Endothelial cell of umbilical vein (primary cell): ENCODE results near the gene MATCAP1. TPM values are rescaled to one million over a fixed set of nuclear protein-coding genes. Genes with fewer than 3 reads are reported as not detected.

Source experiments
- BruUV-seq: library from RNA; stranded (reverse); fragments of 400-500 nt; replicated peaks from 2 replicates; lab custom pipeline; 2021; lab: Mats Ljungman, UMichigan
- CTCF ChIA-PET: fragments of 300-600, 350-600 bp; sonication (Branson Sonifier 250); formaldehyde crosslinking; loops from one replicate; lab custom pipeline; 2021; ENCODE audit warnings: antibody characterized with exemption, inconsistent platforms; lab: Charles Lee
- POLR2A ChIA-PET: fragments of 300-600, 350-600 bp; sonication (Branson Sonifier 250); formaldehyde crosslinking; loops from one replicate; lab custom pipeline; 2021; ENCODE audit warnings: antibody characterized with exemption, inconsistent platforms; lab: Charles Lee
- DNase-seq: peaks from one replicate; pipeline ENCODE4 v3.0.0-alpha.2; 2011; ENCODE audit warnings: low read depth, low spot score
- FAIRE-seq: peaks from 2 replicates; lab custom pipeline; 2011; peaks lifted over from hg19 to GRCh38; lab: Jason Lieb, UNC
- H2AFZ ChIP-seq: 2 replicates; pipeline ENCODE4 v1.6.0; 2012; ENCODE audit warnings: low read depth, low read length, control low read depth, inconsistent platforms
- H3K27ac ChIP-seq: 2 replicates; pipeline ENCODE4 v1.5.1; 2011; ENCODE audit warnings: low read depth, mild to moderate bottlenecking, control low read depth, low read length, moderate library complexity; ENCODE audit not compliant: insufficient read depth
- H3K27me3 ChIP-seq, 2 experiments: 2 replicates each; pipeline versions ENCODE4 v1.6.0 to v1.6.1; 2011; ENCODE audit warnings: low read length in 2 of 2, mixed read lengths in 1 of 2; ENCODE audit not compliant: control insufficient read depth in 2 of 2, insufficient read depth in 2 of 2
- H3K36me3 ChIP-seq, 2 experiments: 2 replicates in 1 of 2; 3 replicates in 1 of 2; pipeline ENCODE4 v1.5.1; 2011; ENCODE audit warnings: low read length in 2 of 2, mild to moderate bottlenecking in 1 of 2, moderate library complexity in 1 of 2; ENCODE audit not compliant: control insufficient read depth in 2 of 2, insufficient read depth in 2 of 2; ENCODE audit errors: extremely low read depth in 1 of 2
- H3K4me1 ChIP-seq: 3 replicates; pipeline ENCODE4 v1.5.1; 2011; ENCODE audit warnings: mild to moderate bottlenecking, low read length; ENCODE audit not compliant: control insufficient read depth, insufficient read depth; ENCODE audit errors: extremely low read depth
- H3K4me2 ChIP-seq: 2 replicates; pipeline ENCODE4 v1.6.1; 2011; ENCODE audit warnings: low read length, control low read depth, mixed read lengths; ENCODE audit not compliant: insufficient read depth
- H3K4me3 ChIP-seq, 3 experiments: fragments of 200-600 bp in 1 of 3; sonication (generic), shearing (Covaris generic) in 1 of 3; replicated peaks in 1 of 3; 2 replicates each; pipeline ENCODE4 v1.5.1; 2011 to 2016; ENCODE audit warnings: control low read depth in 3 of 3, low read length in 3 of 3, mild to moderate bottlenecking in 2 of 3, inconsistent platforms in 1 of 3, low read depth in 1 of 3, moderate library complexity in 1 of 3; ENCODE audit not compliant: insufficient read depth in 1 of 3
- H3K79me2 ChIP-seq: 2 replicates; pipeline ENCODE4 v1.6.0; 2012; ENCODE audit warnings: low read length, inconsistent platforms; ENCODE audit not compliant: control insufficient read depth, insufficient read depth
- H3K9ac ChIP-seq: replicated peaks from 2 replicates; pipeline ENCODE3; 2011; ENCODE audit warnings: low read length, control low read depth; ENCODE audit not compliant: insufficient read depth; ENCODE audit errors: extremely low read depth
- H3K9me1 ChIP-seq: replicated peaks from 3 replicates; pipeline ENCODE4 v1.6.0; 2011; ENCODE audit warnings: mild to moderate bottlenecking, low read length; ENCODE audit not compliant: control insufficient read depth, insufficient read depth; ENCODE audit errors: extremely low read depth
- H3K9me3 ChIP-seq: replicated peaks from 2 replicates; pipeline ENCODE4 v1.5.1; 2012; ENCODE audit warnings: low read length, inconsistent platforms; ENCODE audit not compliant: control insufficient read depth, insufficient read depth
- H4K20me1 ChIP-seq: replicated peaks from 2 replicates; pipeline ENCODE3; 2011; ENCODE audit warnings: mild to moderate bottlenecking, low read length; ENCODE audit not compliant: control insufficient read depth, insufficient read depth; ENCODE audit errors: extremely low read depth
- CTCF ChIP-seq, 2 donors: IDR thresholded peaks; 1 replicate in 1 of 2; 2 replicates in 1 of 2; pipeline ENCODE4 v1.5.1; 2011; ENCODE audit warnings: low read length in 2 of 2, mild to moderate bottlenecking in 2 of 2, moderate library complexity in 2 of 2, control low read depth in 1 of 2, inconsistent platforms in 1 of 2, low read depth in 1 of 2; ENCODE audit not compliant: insufficient read depth in 1 of 2; ENCODE audit errors: extremely low read depth in 1 of 2
- EZH2 ChIP-seq: IDR thresholded peaks from 2 replicates; pipeline ENCODE4 v1.6.1; 2012; ENCODE audit warnings: borderline replicate concordance, low read depth, mild to moderate bottlenecking, moderate library complexity, low read length, inconsistent platforms; ENCODE audit not compliant: severe bottlenecking
- FOS ChIP-seq: IDR thresholded peaks from 2 replicates; pipeline ENCODE4 v1.6.1; 2011; ENCODE audit warnings: mild to moderate bottlenecking, low read length, moderate library complexity, borderline replicate concordance; ENCODE audit not compliant: insufficient read depth
- GATA2 ChIP-seq: IDR thresholded peaks from 2 replicates; pipeline ENCODE4 v1.7.0; 2011; ENCODE audit warnings: low read depth, mild to moderate bottlenecking, moderate library complexity, mixed read lengths, low read length; ENCODE audit not compliant: insufficient read length, insufficient read depth
- JUN ChIP-seq: IDR thresholded peaks from 2 replicates; pipeline ENCODE4 v1.6.1; 2011; ENCODE audit warnings: borderline replicate concordance, low read depth; ENCODE audit not compliant: insufficient read length, insufficient read depth
- MAX ChIP-seq: IDR thresholded peaks from 2 replicates; pipeline ENCODE4 v1.6.1; 2011; ENCODE audit not compliant: insufficient read depth, insufficient read length
- MYC ChIP-seq: IDR thresholded peaks from one replicate; pipeline ENCODE4 v1.6.1; 2011; ENCODE audit warnings: mild to moderate bottlenecking, low read depth, low read length
- POLR2A ChIP-seq: IDR thresholded peaks from 2 replicates; pipeline ENCODE4 v1.6.1; 2012; ENCODE audit warnings: low read depth, mild to moderate bottlenecking, control low read depth, low read length
- POLR2AphosphoS5 ChIP-seq: IDR thresholded peaks from 2 replicates; pipeline ENCODE4 v1.6.1; 2012; ENCODE audit warnings: low read depth, mild to moderate bottlenecking, control low read depth, low read length, moderate library complexity; ENCODE audit not compliant: insufficient read depth
- dilution Hi-C: fragments of 300-500 bp; cut with MboI; formaldehyde crosslinking; loops from one replicate; pipeline ENCODE4 v1.15.0; 2019; ENCODE audit warnings: low sequenced_read_pairs; ENCODE audit not compliant: extremely low pct_ligation_motif_present
- intact Hi-C: fragments of 100-400 bp; cut with micrococcal nuclease; formaldehyde crosslinking; loops from one replicate; pipeline ENCODE4 v1.10.0; 2022
- polyA plus RNA-seq, 4 experiments: library from polyadenylated mRNA; depleted of rRNA in 3 of 4; stranded (reverse) in 3 of 4; unstranded in 1 of 4; fragments of >200 nt; gene quantifications; 2 replicates each; pipeline versions ENCODE4 v1.2.1 to v1.2.3, GENCODE V29; 2011 to 2012; ENCODE audit warnings: missing spikeins in 1 of 4
- total RNA-seq: library from RNA; stranded (reverse); gene quantifications from 2 replicates; pipeline ENCODE4 v1.2.3, GENCODE V29; 2021

Gene MATCAP1
- total and polyA plus RNA-seq, 2 donors (not counting 3 experiments of a cell fraction or from before 2014, with no cell fraction given) = 44.5 to 53.3 TPM

GRCh38 chr16:67199011-67199807 lies 15.4 kb upstream of the MATCAP1 start, which contains the start of gene ELMO3:
ELMO3 (plus strand) TSS chr16:67199131; CDS start chr16:67199327, 196 bp downstream.
- Histone ChIP-seq H3K4me1 (peaks cover 3% of the 10 kb centered on the region), H3K36me3 (peaks cover 18 to 70% of the 10 kb centered on the region in 2 experiments), H4K20me1 (no peaks in the 10 kb centered on the region), H3K9me3 (no peaks in the 10 kb centered on the region), H3K9me1 (no peaks in the 10 kb centered on the region), H3K4me2 (no peak within 1 kb of the TSS), H3K79me2 (peaks cover 25% of the 10 kb centered on the region), H3K4me3 (no peak within 1 kb of the TSS), H3K27me3 (no peaks in the 10 kb centered on the region), H2AFZ (no peak within 1 kb of the TSS), H3K27ac (no peak within 1 kb of the TSS), H3K9ac (no peak within 1 kb of the TSS)
- no peak for FAIRE-seq
- intact Hi-C loops (loop anchor here (2.0 to 10.0 kb wide), 2 partner anchors 18 to 196 kb away; partner anchors contain the start of gene TPPP3), dilution Hi-C loops (no loop called here)
- no peak for TF ChIP-seq POLR2A
- no peak for TF ChIP-seq EZH2
- TF ChIP-seq POLR2AphosphoS5 = peak; percentile 30
- TF ChIP-seq CTCF (IDR thresholded peaks at IDR 0.05; ENCODE audit: extremely low read depth in 1 of 2, insufficient read depth in 1 of 2, low read depth in 1 of 2, low read length in 2 of 2) = peak; percentile 28 to 44
- TF ChIP-seq GATA2 = no peak
- TF ChIP-seq FOS = no peak
- TF ChIP-seq MAX = no peak
- TF ChIP-seq MYC = no peak
- TF ChIP-seq JUN = no peak
- ChIA-PET POLR2A (no interaction called here), CTCF (interaction anchor here (0.7 to 2.4 kb wide), 10 partner anchors 10 to 245 kb away, joined by 3 to 15 read pairs (median 6); partner anchors contain the start of gene EXOC3L1)
- DNase-seq = no peak
- BruUV-seq = no TSS peak
